GM23338 (cell line): Measurements from ENCODE around the gene NUSAP1.

Source experiments
- CREB1 ChIP-seq: fragments of 250-450 bp; sonication (Bioruptor Pico); IDR thresholded peaks from 2 replicates; pipeline ENCODE4 v1.5.0; 2020; ENCODE audit warnings: low read depth, mild to moderate bottlenecking, moderate library complexity
- CTCF ChIP-seq, 2 experiments: fragments of 200-600 bp in 1 of 2; sonication (generic) in 1 of 2; conservative IDR thresholded peaks; 2 replicates each; pipeline versions ENCODE4 v1.5.1 to v1.6.1; 2016 to 2017; ENCODE audit warnings: antibody characterized with exemption in 2 of 2, low read depth in 2 of 2, mild to moderate bottlenecking in 2 of 2, moderate library complexity in 1 of 2
- EZH2 ChIP-seq: fragments of 200-600 bp; sonication (generic); IDR thresholded peaks from one replicate; pipeline ENCODE4 v1.8.0; 2017; ENCODE audit warnings: antibody characterized with exemption, mild to moderate bottlenecking, low read depth; ENCODE audit not compliant: unreplicated experiment
- EZH2phosphoT487 ChIP-seq: fragments of 200-600 bp; sonication (generic); IDR thresholded peaks from one replicate; pipeline ENCODE4 v1.8.1; 2018; ENCODE audit warnings: antibody characterized with exemption; ENCODE audit not compliant: unreplicated experiment
- POLR2AphosphoS5 ChIP-seq: IDR thresholded peaks from 2 replicates; pipeline ENCODE4 v1.6.1; 2016; ENCODE audit warnings: antibody characterized with exemption, low read depth
- REST ChIP-seq: IDR thresholded peaks from one replicate; pipeline ENCODE4 v1.6.1; 2018; ENCODE audit warnings: antibody characterized with exemption; ENCODE audit not compliant: unreplicated experiment
- ZNF114 ChIP-seq: fragments of 250-450 bp; sonication (Bioruptor Pico); IDR thresholded peaks from 2 replicates; pipeline ENCODE4 v1.5.0; 2020; ENCODE audit warnings: mild to moderate bottlenecking, moderate library complexity

- TF ChIP-seq CTCF (conservative IDR thresholded peaks at IDR 0.05; ENCODE audit: low read depth in 2 of 2), result no peak
- no peak for TF ChIP-seq EZH2
- TF ChIP-seq POLR2AphosphoS5, result no peak
- no peak for TF ChIP-seq REST
- no peak for TF ChIP-seq EZH2phosphoT487
- no peak for TF ChIP-seq ZNF114 (CRISPR knock-in tag)
- no peak for TF ChIP-seq CREB1 (CRISPR knock-in tag)
Observed at GRCh38 chr15:41411031-41411430, 78.3 kb downstream of the NUSAP1 start.
